ENCODE results near the gene SH3RF3. TPM values are rescaled to one million over a fixed set of nuclear protein-coding genes. Genes with fewer than 3 reads are reported as not detected.

Gene SH3RF3
- total RNA-seq, 1 experiment from 2014 or later = not detected

GRCh38 chr2:109433486-109433885, 304.5 kb downstream of the SH3RF3 start:
- CTCF ChIA-PET = no interaction called here
- H3K4me2 ChIP-seq (ENCODE audit: low read length) = no peak overlapping the region
- no peak for DNase-seq (ENCODE audit: low read depth, low spot score)
- H3K9me3 ChIP-seq (ENCODE audit: control insufficient read depth in 1 of 2, insufficient read depth in 1 of 2, low read depth in 1 of 2, low read length in 2 of 2) = no peaks in the 10 kb centered on the region
- H3K9me2 ChIP-seq (ENCODE audit: insufficient read depth) = no peaks in the 10 kb centered on the region
- no peak for ATAC-seq
- peaks cover 0 to under 1% of the 10 kb centered on the region in 2 experiments; a peak in 1 of 4 replicates for H3K4me1 ChIP-seq (ENCODE audit: control insufficient read depth in 1 of 2, insufficient read depth in 2 of 2, low read length in 2 of 2)
- no peak overlapping the region for H3K27ac ChIP-seq (ENCODE audit: low read depth, low read length)
- BruUV-seq (replicated peaks) = no TSS peak
- no peak overlapping the region for H3K9ac ChIP-seq (ENCODE audit: low read length)
- no peaks in the 10 kb centered on the region for H3K79me2 ChIP-seq (ENCODE audit: insufficient read depth, low read length)
- POLR2A ChIA-PET = no interaction called here
- H3K4me3 ChIP-seq (replicated peaks in 1 of 2; ENCODE audit: low read depth in 1 of 2, low read length in 2 of 2) = no peak overlapping the region
- intact Hi-C loops (cut with micrococcal nuclease) = no loop called here
- H4K20me1 ChIP-seq (ENCODE audit: insufficient read depth) = no peaks in the 10 kb centered on the region
- no peaks in the 10 kb centered on the region for H3K27me3 ChIP-seq (ENCODE audit: insufficient read depth, low read length)
- RAD21 ChIA-PET (ENCODE audit: low non-redundant PET in 1 of 2, low total read pairs in 2 of 2, uncharacterized antibody in 2 of 2, unreplicated experiment in 2 of 2) = no interaction called here
- TF ChIP-seq ZFX (IDR thresholded peaks at IDR 0.05) (no peak), POLR2AphosphoS5 (IDR thresholded peaks at IDR 0.05; ENCODE audit: low read depth, low read length) (no peak), SRF (IDR thresholded peaks at IDR 0.05; ENCODE audit: low read depth) (no peak), REST (IDR thresholded peaks at IDR 0.05; ENCODE audit: low read depth) (no peak), RAD21 (IDR thresholded peaks at IDR 0.05; ENCODE audit: low read depth) (no peak), EZH2phosphoT487 (IDR thresholded peaks at IDR 0.05; ENCODE audit: borderline replicate concordance) (no peak), JUND (IDR thresholded peaks at IDR 0.05) (no peak), SIN3A (IDR thresholded peaks at IDR 0.05; ENCODE audit: low read depth) (no peak), SP1 (IDR thresholded peaks at IDR 0.05; ENCODE audit: low read depth) (no peak), POLR2A (IDR thresholded peaks at IDR 0.05; ENCODE audit: borderline replicate concordance, extremely low read depth, insufficient read depth, insufficient read length) (no peak), MAX (IDR thresholded peaks at IDR 0.05) (no peak), ZNF274 (IDR thresholded peaks at IDR 0.05; ENCODE audit: low read depth, low read length) (no peak), TCF7L2 (IDR thresholded peaks at IDR 0.05; ENCODE audit: borderline replicate concordance, extremely low read depth, insufficient read depth, insufficient read length) (no peak), ZBTB33 (IDR thresholded peaks at IDR 0.05; ENCODE audit: extremely low read depth, insufficient replicate concordance, low read length) (no peak), ATF3 (IDR thresholded peaks at IDR 0.05) (no peak), EGR1 (IDR thresholded peaks at IDR 0.05; ENCODE audit: low read depth) (no peak), EZH2 (IDR thresholded peaks at IDR 0.05) (no peak), CBX3 (IDR thresholded peaks at IDR 0.05; ENCODE audit: low read depth) (no peak)
- H3K36me3 ChIP-seq (ENCODE audit: control insufficient read depth in 1 of 2, insufficient read depth in 2 of 2, low read length in 2 of 2) = no peaks in the 10 kb centered on the region
- H2AFZ ChIP-seq (ENCODE audit: low read depth, low read length, poor library complexity, severe bottlenecking) = no peak overlapping the region

Measured in HCT116 (cell line).